Mesenchymal stem cell (in vitro differentiated cells and primary cell): ENCODE data around the gene CLDN18.

Experiments
- DNase-seq: peaks from one replicate; pipeline ENCODE4 v3.0.0-alpha.2; 2013
- H2AFZ ChIP-seq: one replicate; pipeline ENCODE4 v1.6.1; 2013; ENCODE audit warnings: low read depth, mild to moderate bottlenecking, control low read depth, inconsistent platforms, low read length, moderate library complexity
- H2AK5ac ChIP-seq: 2 replicates; pipeline ENCODE4 v1.6.1; 2013; ENCODE audit warnings: low read length, moderate library complexity, mild to moderate bottlenecking, inconsistent platforms; ENCODE audit not compliant: severe bottlenecking
- H2BK120ac ChIP-seq: one replicate; pipeline ENCODE4 v1.6.1; 2013; ENCODE audit warnings: low read depth, mild to moderate bottlenecking, inconsistent platforms, low read length, moderate library complexity
- H2BK12ac ChIP-seq, 2 experiments: one replicate each; pipeline ENCODE4 v1.6.1; 2013; ENCODE audit warnings: inconsistent platforms in 2 of 2, low read length in 2 of 2, mild to moderate bottlenecking in 2 of 2, moderate library complexity in 2 of 2, control low read depth in 1 of 2
- H2BK15ac ChIP-seq: one replicate; pipeline ENCODE4 v1.6.1; 2013; ENCODE audit warnings: mild to moderate bottlenecking, low read depth, inconsistent platforms; ENCODE audit not compliant: poor library complexity, severe bottlenecking
- H2BK5ac ChIP-seq: 2 replicates; pipeline ENCODE4 v1.6.1; 2013; ENCODE audit warnings: low read depth, mild to moderate bottlenecking, low read length, control low read depth, inconsistent platforms; ENCODE audit not compliant: poor library complexity, severe bottlenecking
- H3K14ac ChIP-seq, 2 experiments: one replicate each; pipeline ENCODE4 v1.6.1; 2013; ENCODE audit warnings: inconsistent platforms in 2 of 2, low read length in 2 of 2, control low read depth in 1 of 2, mild to moderate bottlenecking in 1 of 2, moderate library complexity in 1 of 2
- H3K18ac ChIP-seq, 2 experiments: one replicate each; pipeline ENCODE4 v1.6.1; 2013; ENCODE audit warnings: inconsistent platforms in 2 of 2, low read length in 2 of 2, control low read depth in 1 of 2, low read depth in 1 of 2, mild to moderate bottlenecking in 1 of 2
- H3K23ac ChIP-seq, 2 experiments: one replicate each; pipeline ENCODE4 v1.6.1; 2013; ENCODE audit warnings: inconsistent platforms in 2 of 2, low read length in 2 of 2, mild to moderate bottlenecking in 2 of 2, moderate library complexity in 2 of 2, control low read depth in 1 of 2
- H3K27ac ChIP-seq: 2 replicates; pipeline ENCODE4 v1.5.1; 2013; ENCODE audit warnings: mild to moderate bottlenecking, moderate library complexity, low read length, control low read depth, inconsistent platforms; ENCODE audit not compliant: poor library complexity, severe bottlenecking
- H3K27me3 ChIP-seq, 2 experiments: 2 replicates each; pipeline versions ENCODE4 v1.6.1 to v1.7.0; 2013; ENCODE audit warnings: low read length in 2 of 2, mild to moderate bottlenecking in 2 of 2, moderate library complexity in 2 of 2, control low read depth in 1 of 2, inconsistent platforms in 1 of 2; ENCODE audit not compliant: control insufficient read depth in 1 of 2, insufficient read depth in 1 of 2
- H3K36me3 ChIP-seq, 2 experiments: 2 replicates each; pipeline versions ENCODE4 v1.6.1 to v1.7.0; 2013; ENCODE audit warnings: low read length in 2 of 2, control low read depth in 1 of 2, inconsistent platforms in 1 of 2, low read depth in 1 of 2, mild to moderate bottlenecking in 1 of 2; ENCODE audit not compliant: insufficient read depth in 2 of 2, control insufficient read depth in 1 of 2
- H3K4ac ChIP-seq, 2 experiments: one replicate each; pipeline ENCODE4 v1.6.1; 2013; ENCODE audit warnings: inconsistent platforms in 2 of 2, low read length in 2 of 2, mild to moderate bottlenecking in 2 of 2, moderate library complexity in 2 of 2, control low read depth in 1 of 2, low read depth in 1 of 2
- H3K4me1 ChIP-seq: 2 replicates; pipeline ENCODE4 v1.6.1; 2013; ENCODE audit warnings: low read depth, low read length, control low read depth; ENCODE audit not compliant: control insufficient read depth, insufficient read depth
- H3K4me2 ChIP-seq: 2 replicates; pipeline ENCODE4 v1.6.1; 2013; ENCODE audit warnings: low read length, mild to moderate bottlenecking, inconsistent platforms; ENCODE audit not compliant: poor library complexity, severe bottlenecking
- H3K4me3 ChIP-seq, 2 experiments: 2 replicates each; pipeline versions ENCODE4 v1.5.1 to v1.7.0; 2013; ENCODE audit warnings: low read length in 2 of 2, mild to moderate bottlenecking in 2 of 2, control low read depth in 1 of 2, low read depth in 1 of 2; ENCODE audit not compliant: insufficient read depth in 1 of 2
- H3K79me1 ChIP-seq: replicated peaks from 2 replicates; pipeline ENCODE4 v1.6.1; 2013; ENCODE audit warnings: mild to moderate bottlenecking, control low read depth, low read length, inconsistent platforms; ENCODE audit not compliant: poor library complexity, severe bottlenecking
- H3K9ac ChIP-seq: 2 replicates; pipeline ENCODE4 v1.7.0; 2013; ENCODE audit warnings: mild to moderate bottlenecking, low read length, moderate library complexity
- H3K9me3 ChIP-seq: 2 replicates; pipeline ENCODE4 v1.7.0; 2013; ENCODE audit warnings: mild to moderate bottlenecking, low read length; ENCODE audit not compliant: control insufficient read depth
- H4K8ac ChIP-seq: one replicate; pipeline ENCODE4 v1.6.1; 2013; ENCODE audit warnings: inconsistent platforms, mild to moderate bottlenecking, low read length, moderate library complexity
- H4K91ac ChIP-seq: one replicate; pipeline ENCODE4 v1.6.1; 2013; ENCODE audit warnings: mild to moderate bottlenecking, low read length, inconsistent platforms
- WGBS: methylation state at CpG from one replicate; pipeline ENCODE4 v1.1.7; 2013; ENCODE audit warnings: mixed read lengths; 5-methylcytosine and 5-hydroxymethylcytosine counted together

Gene CLDN18

GRCh38 chr3:138036572-138036971 is 26.6 kb downstream of the CLDN18 start:
- 98% methylated on average over 2 of the region's 3 CpGs for WGBS
- Histone ChIP-seq H3K4ac (no peak overlapping the region), H2BK12ac (no peak overlapping the region), H3K27me3 (no peaks in the 10 kb centered on the region), H3K23ac (no peak overlapping the region), H3K9me3 (no peaks in the 10 kb centered on the region), H3K9ac (no peak overlapping the region), H4K8ac (no peak overlapping the region), H2BK15ac (no peak overlapping the region), H4K91ac (no peak overlapping the region), H3K27ac (no peak overlapping the region), H3K14ac (no peak overlapping the region), H3K4me1 (no peaks in the 10 kb centered on the region), H2AFZ (no peak overlapping the region), H3K79me1 (no peaks in the 10 kb centered on the region), H2BK120ac (no peak overlapping the region), H3K4me3 (no peak overlapping the region), H3K36me3 (peaks cover 3 to 5% of the 10 kb centered on the region in 2 experiments), H2AK5ac (no peak overlapping the region), H3K18ac (no peak overlapping the region), H3K4me2 (no peak overlapping the region), H2BK5ac (no peak overlapping the region)
- no peak for DNase-seq

GRCh38 chr3:138038725-138039462 is 28.9 kb downstream of the CLDN18 start:
- H2BK120ac ChIP-seq, result no peak overlapping the region
- no peak overlapping the region for H3K23ac ChIP-seq
- H3K27me3 ChIP-seq, result no peaks in the 10 kb centered on the region
- WGBS, result 75% methylated on average over 3 of the region's 4 CpGs
- no peak for DNase-seq
- H2AK5ac ChIP-seq, result no peak overlapping the region
- no peak overlapping the region for H3K14ac ChIP-seq
- H3K36me3 ChIP-seq, result peaks cover 0 to 5% of the 10 kb centered on the region in 2 experiments
- H3K4me1 ChIP-seq, result no peaks in the 10 kb centered on the region
- H3K4ac ChIP-seq, result no peak overlapping the region
- H4K91ac ChIP-seq, result no peak overlapping the region
- H3K4me2 ChIP-seq, result no peak overlapping the region
- H3K9me3 ChIP-seq, result no peaks in the 10 kb centered on the region
- H2BK5ac ChIP-seq, result no peak overlapping the region
- no peak overlapping the region for H2BK12ac ChIP-seq
- no peak overlapping the region for H4K8ac ChIP-seq
- H2BK15ac ChIP-seq, result no peak overlapping the region
- H3K9ac ChIP-seq, result no peak overlapping the region
- H3K27ac ChIP-seq, result no peak overlapping the region
- no peak overlapping the region for H3K4me3 ChIP-seq
- no peak overlapping the region for H2AFZ ChIP-seq
- no peak overlapping the region for H3K18ac ChIP-seq
- H3K79me1 ChIP-seq, result no peaks in the 10 kb centered on the region

- peaks cover 0 to 6% of the 10 kb centered on the region in 2 experiments for H3K36me3 ChIP-seq
- H3K27ac ChIP-seq, result no peak overlapping the region
- H3K27me3 ChIP-seq, result no peaks in the 10 kb centered on the region
- H2BK15ac ChIP-seq, result no peak overlapping the region
- H3K4me3 ChIP-seq, result no peak overlapping the region
- H3K4me1 ChIP-seq, result no peaks in the 10 kb centered on the region
- H3K9me3 ChIP-seq, result no peaks in the 10 kb centered on the region
- H4K91ac ChIP-seq, result no peak overlapping the region
- no peak overlapping the region for H3K4me2 ChIP-seq
- peak overlapping the region in 1 of 2 experiments; percentile 21 for H3K18ac ChIP-seq
- H3K79me1 ChIP-seq, result no peaks in the 10 kb centered on the region
- H4K8ac ChIP-seq, result no peak overlapping the region
- H3K23ac ChIP-seq, result no peak overlapping the region
- peak overlapping the region; percentile 16 for H3K9ac ChIP-seq
- H2AK5ac ChIP-seq, result no peak overlapping the region
- H2AFZ ChIP-seq, result no peak overlapping the region
- 35% methylated on average over 2 of the region's 2 CpGs for WGBS
- H2BK120ac ChIP-seq, result no peak overlapping the region
- no peak overlapping the region for H3K4ac ChIP-seq
- no peak overlapping the region for H2BK12ac ChIP-seq
- peak; percentile 66 for DNase-seq
- H2BK5ac ChIP-seq, result no peak overlapping the region
- H3K14ac ChIP-seq, result no peak overlapping the region
Observed at GRCh38 chr3:138042043-138042442, 32.1 kb downstream of the CLDN18 start.

GRCh38 chr3:138043266-138044029 is 33.5 kb downstream of the CLDN18 start:
- no peaks in the 10 kb centered on the region for H3K9me3 ChIP-seq
- no peak overlapping the region for H3K9ac ChIP-seq
- no peak overlapping the region for H4K91ac ChIP-seq
- H3K4me3 ChIP-seq, result peak overlapping the region in 1 of 2 experiments; percentile 20
- H3K18ac ChIP-seq, result no peak overlapping the region
- H2AK5ac ChIP-seq, result no peak overlapping the region
- H3K4ac ChIP-seq, result no peak overlapping the region
- H3K4me1 ChIP-seq, result no peaks in the 10 kb centered on the region
- H2BK15ac ChIP-seq, result no peak overlapping the region
- H2BK5ac ChIP-seq, result no peak overlapping the region
- H3K79me1 ChIP-seq, result no peaks in the 10 kb centered on the region
- H3K4me2 ChIP-seq, result no peak overlapping the region
- H3K27ac ChIP-seq, result no peak overlapping the region
- H3K23ac ChIP-seq, result no peak overlapping the region
- no peak overlapping the region for H2AFZ ChIP-seq
- H4K8ac ChIP-seq, result no peak overlapping the region
- H3K36me3 ChIP-seq, result peaks cover under 1 to 8% of the 10 kb centered on the region in 2 experiments
- no peak overlapping the region for H3K14ac ChIP-seq
- peak; percentile 32 for DNase-seq
- WGBS, result 92% methylated on average over 3 of the region's 3 CpGs
- no peaks in the 10 kb centered on the region for H3K27me3 ChIP-seq
- no peak overlapping the region for H2BK12ac ChIP-seq
- no peak overlapping the region for H2BK120ac ChIP-seq
